SU-DHL-6 (cell line): Measurements from ENCODE around the gene HNRNPH3.
A peak's percentile ranks its signal among the peaks of the same experiment; 100 is the strongest.

Experiments used
- H2AFZ ChIP-seq: fragments of 200-600 bp; sonication (generic); 2 replicates; pipeline ENCODE4 v1.6.1; 2014; ENCODE audit warnings: low read depth, mild to moderate bottlenecking, moderate library complexity, mixed read lengths, antibody characterized with exemption, low read length; ENCODE audit not compliant: severe bottlenecking
- H3F3A ChIP-seq: fragments of 200-600 bp; shearing (Covaris generic); 2 replicates; pipeline ENCODE4 v1.6.0; 2016; ENCODE audit warnings: antibody characterized with exemption, mild to moderate bottlenecking; ENCODE audit not compliant: insufficient read depth
- H3K27ac ChIP-seq: fragments of 200-600 bp; sonication (generic); 2 replicates; pipeline ENCODE4 v1.5.1; 2016; ENCODE audit warnings: low read depth, mild to moderate bottlenecking, low read length, moderate library complexity, mixed read lengths
- H3K27me3 ChIP-seq: fragments of 200-600 bp; sonication (generic), shearing (Covaris generic); 2 replicates; pipeline ENCODE4 v1.6.0; 2014; ENCODE audit warnings: mild to moderate bottlenecking, low read length
- H3K36me3 ChIP-seq: fragments of 200-600 bp; sonication (generic); 2 replicates; pipeline ENCODE4 v1.6.1; 2014; ENCODE audit warnings: mild to moderate bottlenecking, low read length, mixed read lengths
- H3K4me2 ChIP-seq: fragments of 300-600, 200-600 bp; shearing (Covaris generic), sonication (generic); 2 replicates; pipeline ENCODE4 v1.6.0; 2014; ENCODE audit warnings: low read length, low read depth, mild to moderate bottlenecking; ENCODE audit not compliant: poor library complexity, severe bottlenecking
- H3K4me3 ChIP-seq: fragments of 200-600 bp; sonication (generic); 2 replicates; pipeline ENCODE4 v1.5.1; 2014; ENCODE audit warnings: antibody characterized with exemption, low read length, mild to moderate bottlenecking, mixed read lengths; ENCODE audit not compliant: insufficient read depth, poor library complexity, severe bottlenecking
- H3K79me2 ChIP-seq: fragments of 200-600 bp; sonication (generic); 2 replicates; pipeline ENCODE4 v1.6.1; 2014; ENCODE audit warnings: mild to moderate bottlenecking, low read length, moderate library complexity; ENCODE audit not compliant: insufficient read depth
- H3K9ac ChIP-seq: fragments of 200-600 bp; sonication (generic); 2 replicates; pipeline ENCODE4 v1.7.0; 2014; ENCODE audit warnings: mild to moderate bottlenecking, low read length
- H3K9me2 ChIP-seq: fragments of 200-600 bp; sonication (generic); replicated peaks from 2 replicates; pipeline ENCODE4 v1.6.1; 2014; ENCODE audit warnings: low read length; ENCODE audit not compliant: insufficient read depth
- H3K9me3 ChIP-seq: fragments of 200-600 bp; sonication (generic); 2 replicates; pipeline ENCODE4 v1.6.1; 2014; ENCODE audit warnings: low read length, mixed read lengths; ENCODE audit not compliant: insufficient read depth
- H4K20me1 ChIP-seq: fragments of 200-600 bp; sonication (generic); 2 replicates; pipeline ENCODE4 v1.6.1; 2014; ENCODE audit warnings: low read depth, mild to moderate bottlenecking, antibody characterized with exemption, low read length, moderate library complexity, mixed read lengths
- CTCF ChIP-seq: fragments of 200-600 bp; sonication (generic); IDR thresholded peaks from one replicate; pipeline ENCODE4 v1.5.1; 2017; ENCODE audit warnings: antibody characterized with exemption, mild to moderate bottlenecking, low read length, moderate library complexity; ENCODE audit not compliant: insufficient read depth, poor library complexity, severe bottlenecking
- EZH2phosphoT487 ChIP-seq: fragments of 200-600 bp; sonication (generic), shearing (Covaris generic); conservative IDR thresholded peaks from 2 replicates; pipeline ENCODE4 v1.6.1; 2018; ENCODE audit warnings: mild to moderate bottlenecking, antibody characterized with exemption, low read length, moderate library complexity, mixed read lengths

HNRNPH3 gene

GRCh38 chr10:68362590-68362989, 30.7 kb downstream of the HNRNPH3 start:
- Histone ChIP-seq H3F3A (no peaks in the 10 kb centered on the region), H3K9me3 (no peaks in the 10 kb centered on the region), H4K20me1 (no peaks in the 10 kb centered on the region), H3K9me2 (no peaks in the 10 kb centered on the region), H3K4me3 (no peak overlapping the region), H3K27ac (peak overlapping the region; percentile 29; the same call in 1 of the 2 replicates), H3K27me3 (no peaks in the 10 kb centered on the region), H3K4me2 (no peak overlapping the region), H3K9ac (no peak overlapping the region), H3K36me3 (peaks cover 8% of the 10 kb centered on the region; the same call in 1 of the 2 replicates), H2AFZ (no peak overlapping the region), H3K79me2 (no peaks in the 10 kb centered on the region)
- TF ChIP-seq CTCF, result no peak
- no peak for TF ChIP-seq EZH2phosphoT487

GRCh38 chr10:68364101-68364886, 32.4 kb downstream of the HNRNPH3 start:
- H3K4me2 ChIP-seq, result no peak overlapping the region
- no peaks in the 10 kb centered on the region for H4K20me1 ChIP-seq
- no peaks in the 10 kb centered on the region for H3K79me2 ChIP-seq
- H3K9ac ChIP-seq, result no peak overlapping the region
- no peak overlapping the region for H3K27ac ChIP-seq
- H3F3A ChIP-seq, result no peaks in the 10 kb centered on the region
- TF ChIP-seq EZH2phosphoT487 (no peak), CTCF (no peak)
- H3K4me3 ChIP-seq, result no peak overlapping the region
- no peaks in the 10 kb centered on the region for H3K9me2 ChIP-seq
- H3K36me3 ChIP-seq, result peaks cover 8% of the 10 kb centered on the region; the same call in 1 of the 2 replicates
- H3K9me3 ChIP-seq, result no peaks in the 10 kb centered on the region
- no peak overlapping the region for H2AFZ ChIP-seq
- no peaks in the 10 kb centered on the region for H3K27me3 ChIP-seq

- H3K9me2 ChIP-seq, result no peaks in the 10 kb centered on the region
- H3K27ac ChIP-seq, result no peak overlapping the region
- no peak overlapping the region for H3K9ac ChIP-seq
- no peaks in the 10 kb centered on the region for H4K20me1 ChIP-seq
- H3K4me2 ChIP-seq, result no peak overlapping the region
- no peaks in the 10 kb centered on the region for H3K9me3 ChIP-seq
- H2AFZ ChIP-seq, result no peak overlapping the region
- TF ChIP-seq EZH2phosphoT487, result no peak
- no peak for TF ChIP-seq CTCF
- H3K27me3 ChIP-seq, result no peaks in the 10 kb centered on the region
- H3K4me3 ChIP-seq, result no peak overlapping the region
- peaks cover 8% of the 10 kb centered on the region; the same call in 1 of the 2 replicates for H3K36me3 ChIP-seq
- H3F3A ChIP-seq, result no peaks in the 10 kb centered on the region
- H3K79me2 ChIP-seq, result no peaks in the 10 kb centered on the region
Observed at GRCh38 chr10:68365611-68366010, 33.7 kb downstream of the HNRNPH3 start.
